ENCODE measurements around the gene SLC9A5. TPM values are rescaled to one million over a fixed set of nuclear protein-coding genes. Genes with fewer than 3 reads are reported as not detected.
A peak's percentile ranks its signal among the peaks of the same experiment; 100 is the strongest.

Gene SLC9A5
- total RNA-seq, 1 donor from 2014 or later, result 2.8 TPM

- intact Hi-C loops (cut with DNase I), result no loop called here
- H3K4me3 ChIP-seq, result no peak overlapping the region
- no peak overlapping the region for H3K27ac ChIP-seq
- DNase-seq (no peak), ATAC-seq (peak; percentile 2)
- no peaks in the 10 kb centered on the region for H3K27me3 ChIP-seq (ENCODE audit: low read depth)
- H3K4me1 ChIP-seq, result peaks cover 25% of the 10 kb centered on the region
- TF ChIP-seq CTCF (IDR thresholded peaks at IDR 0.05), result no peak
- no peaks in the 10 kb centered on the region for H3K9me3 ChIP-seq
- no peaks in the 10 kb centered on the region for H3K36me3 ChIP-seq
Measured at GRCh38 chr16:67212766-67213165, 36.0 kb upstream of the SLC9A5 start.

- ATAC-seq (no peak), DNase-seq (no peak)
- Histone ChIP-seq H3K36me3 (no peaks in the 10 kb centered on the region), H3K4me1 (peaks cover 31% of the 10 kb centered on the region), H3K9me3 (no peaks in the 10 kb centered on the region), H3K27me3 (ENCODE audit: low read depth) (no peaks in the 10 kb centered on the region), H3K27ac (no peak overlapping the region), H3K4me3 (no peak overlapping the region)
- no peak for TF ChIP-seq CTCF (IDR thresholded peaks at IDR 0.05)
- intact Hi-C loops (cut with DNase I), result no loop called here
Measured at GRCh38 chr16:67213197-67214019, 35.4 kb upstream of the SLC9A5 start.

DNA sequence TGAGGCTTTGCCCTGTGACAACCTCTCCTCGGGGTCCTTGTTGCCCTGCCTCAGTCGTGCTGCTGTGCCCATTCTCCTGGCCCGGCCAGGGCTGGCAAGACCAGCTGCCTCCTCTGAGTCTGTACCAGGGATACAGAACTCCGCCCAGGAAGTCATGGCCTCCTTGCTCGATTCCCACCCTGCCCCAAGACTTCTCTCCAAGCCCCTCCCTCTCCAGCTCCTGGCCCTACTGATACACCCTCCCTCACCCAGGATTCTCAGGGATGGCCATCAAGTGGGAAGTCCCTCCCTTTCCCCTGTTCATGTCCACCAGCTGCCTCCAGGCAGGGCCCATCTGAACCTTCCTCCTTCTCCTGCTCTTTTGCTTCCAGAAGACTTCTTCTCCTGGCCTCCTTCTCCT, 33.1 kb upstream of the SLC9A5 start:
- ATAC-seq (no peak), DNase-seq (no peak)
- no peaks in the 10 kb centered on the region for H3K9me3 ChIP-seq
- no peaks in the 10 kb centered on the region for H3K36me3 ChIP-seq
- H3K27me3 ChIP-seq (ENCODE audit: low read depth), result no peaks in the 10 kb centered on the region
- TF ChIP-seq CTCF (IDR thresholded peaks at IDR 0.05), result no peak
- no peak overlapping the region for H3K4me3 ChIP-seq
- H3K4me1 ChIP-seq, result peaks cover 31% of the 10 kb centered on the region
- intact Hi-C loops (cut with DNase I), result no loop called here
- H3K27ac ChIP-seq, result peak overlapping the region; percentile 74

DNA sequence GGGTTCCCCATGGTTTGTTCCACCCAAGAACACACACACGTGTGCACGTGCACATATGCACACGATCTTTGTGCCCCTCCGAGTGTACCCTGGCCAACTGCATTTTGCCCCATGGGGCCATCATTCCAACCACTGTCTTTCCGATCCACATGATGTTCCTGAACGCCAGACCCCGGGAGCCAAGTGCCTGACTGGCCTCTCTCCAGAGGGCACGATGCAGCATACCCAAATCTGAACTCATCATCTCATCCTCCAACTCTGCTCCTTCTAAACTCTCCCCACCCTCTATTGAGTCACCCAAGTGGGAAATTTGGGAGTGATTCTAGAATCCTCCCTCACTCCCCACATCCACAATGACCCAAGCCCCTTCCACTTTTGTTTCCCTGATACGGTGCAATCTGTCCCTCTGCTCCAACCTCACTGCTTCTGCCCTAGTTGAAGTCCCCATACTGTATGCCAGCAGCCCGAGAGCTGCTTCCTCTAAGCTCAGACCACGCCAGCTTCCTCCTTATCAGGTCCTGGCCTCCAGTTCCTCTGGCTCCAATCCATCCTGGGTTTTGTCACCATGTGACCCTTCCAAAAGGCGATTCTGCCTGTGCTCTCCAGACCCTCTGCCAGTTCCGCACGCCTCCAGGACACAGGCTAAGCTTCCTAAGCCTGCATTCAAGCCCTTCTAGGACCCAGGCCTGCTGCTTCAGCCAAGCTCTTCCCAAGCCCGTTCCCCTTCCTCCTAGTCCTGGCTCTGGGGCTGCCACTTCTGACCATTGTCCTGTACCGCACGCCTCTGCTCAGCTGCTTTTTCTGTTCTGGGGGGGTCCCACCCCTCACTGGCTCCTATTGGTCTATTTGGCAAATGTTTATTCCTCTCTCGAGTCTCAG, 31.9 kb upstream of the SLC9A5 start:
- Histone ChIP-seq H3K27ac (peak overlapping the region; percentile 74), H3K4me3 (peak overlapping the region; percentile 5), H3K27me3 (ENCODE audit: low read depth) (no peaks in the 10 kb centered on the region), H3K4me1 (peaks cover 31% of the 10 kb centered on the region), H3K9me3 (no peaks in the 10 kb centered on the region), H3K36me3 (no peaks in the 10 kb centered on the region)
- ATAC-seq, result peak; percentile 74 to 83
- no peak for TF ChIP-seq CTCF (IDR thresholded peaks at IDR 0.05)
- peak; percentile 67 for DNase-seq
- intact Hi-C loops (cut with DNase I), result no loop called here

DNA sequence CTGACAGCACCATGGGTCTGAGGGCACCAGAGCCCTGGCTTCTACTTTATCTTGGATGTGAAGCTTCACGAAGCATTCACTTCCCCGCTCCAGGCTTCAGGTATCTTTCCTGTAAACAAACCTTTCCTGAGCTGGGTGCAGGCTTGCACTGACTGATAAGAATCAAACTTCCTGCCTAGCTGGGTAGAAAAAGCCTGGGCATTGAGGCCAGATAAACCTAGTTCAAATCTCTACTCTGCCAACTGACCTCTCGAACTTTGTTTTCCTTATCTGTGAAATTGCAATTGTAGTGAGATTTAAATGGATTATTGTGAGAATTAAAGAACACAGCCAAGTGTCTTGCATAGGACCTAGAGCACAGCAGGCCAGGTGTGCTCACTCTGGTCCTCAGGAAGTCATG, 24.8 kb upstream of the SLC9A5 start:
- Histone ChIP-seq H3K27ac (peak overlapping the region; percentile 14), H3K4me3 (no peak overlapping the region), H3K9me3 (no peaks in the 10 kb centered on the region), H3K4me1 (peaks cover 31% of the 10 kb centered on the region), H3K27me3 (ENCODE audit: low read depth) (no peaks in the 10 kb centered on the region), H3K36me3 (peaks cover 11% of the 10 kb centered on the region)
- intact Hi-C loops (cut with DNase I), result no loop called here
- no peak for DNase-seq
- no peak for ATAC-seq
- TF ChIP-seq CTCF (IDR thresholded peaks at IDR 0.05), result no peak

Data from lower lobe of right lung (tissue), 2 donors.